GM19372 (cell line): Measurements from ENCODE around the gene TUBAL3.
A peak's percentile ranks its signal among the peaks of the same experiment; 100 is the strongest.
"Not testable (repeated sequence)": the region's sequence is repeated elsewhere in the genome, so short reads cannot be mapped to it uniquely, and the experiment has no call there.

Source experiments
- ATAC-seq: cut with Tn5 transposase; IDR thresholded peaks from one replicate; pipeline ENCODE4 v1.9.1; 2021; ENCODE audit warnings: mild to moderate bottlenecking, low read depth, moderate library complexity; ENCODE audit not compliant: unreplicated experiment

Gene TUBAL3

GRCh38 chr10:5428133-5428532, 23.5 kb upstream of the TUBAL3 start:
- no peak for ATAC-seq

GRCh38 chr10:5424751-5425150, 20.1 kb upstream of the TUBAL3 start:
- ATAC-seq: no peak

GRCh38 chr10:5423771-5424170, 19.1 kb upstream of the TUBAL3 start:
- no peak for ATAC-seq

DNA sequence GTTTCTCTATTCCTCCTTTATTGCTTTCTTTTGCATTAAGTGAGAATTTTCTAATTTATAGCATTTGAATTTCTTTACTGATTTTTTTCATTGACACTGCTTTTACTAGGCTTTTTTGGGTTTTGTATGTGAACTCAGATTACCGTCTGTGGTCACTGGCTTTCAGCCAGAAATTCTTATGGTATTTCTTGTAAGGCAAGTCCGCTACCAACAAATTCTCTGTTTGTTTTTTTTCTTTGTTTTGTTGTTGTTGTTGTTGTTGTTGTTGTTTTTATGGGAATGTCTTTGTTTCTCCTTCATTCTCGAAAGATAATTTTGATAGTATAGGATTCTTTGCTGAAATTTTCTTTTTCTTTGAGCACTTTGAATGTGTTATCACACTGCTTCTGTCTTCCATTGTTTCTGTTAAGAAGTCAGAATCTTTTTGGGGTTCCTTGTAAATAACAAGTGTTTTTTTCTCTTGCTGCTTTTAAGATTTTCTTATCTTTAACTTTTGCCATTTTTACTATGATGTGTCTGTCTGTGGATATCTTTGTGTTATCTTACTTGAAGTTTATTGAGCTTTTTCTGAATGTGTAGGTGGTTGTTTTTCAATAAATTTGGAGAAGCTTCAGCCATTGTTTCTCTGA, 15.0 kb upstream of the TUBAL3 start:
- no peak for ATAC-seq

- no peak for ATAC-seq
These were observed 14.0 kb upstream of the TUBAL3 start for GRCh38 chr10:5418584-5418983.

- no peak for ATAC-seq
These were observed 12.4 kb upstream of the TUBAL3 start for GRCh38 chr10:5416981-5417380.

DNA sequence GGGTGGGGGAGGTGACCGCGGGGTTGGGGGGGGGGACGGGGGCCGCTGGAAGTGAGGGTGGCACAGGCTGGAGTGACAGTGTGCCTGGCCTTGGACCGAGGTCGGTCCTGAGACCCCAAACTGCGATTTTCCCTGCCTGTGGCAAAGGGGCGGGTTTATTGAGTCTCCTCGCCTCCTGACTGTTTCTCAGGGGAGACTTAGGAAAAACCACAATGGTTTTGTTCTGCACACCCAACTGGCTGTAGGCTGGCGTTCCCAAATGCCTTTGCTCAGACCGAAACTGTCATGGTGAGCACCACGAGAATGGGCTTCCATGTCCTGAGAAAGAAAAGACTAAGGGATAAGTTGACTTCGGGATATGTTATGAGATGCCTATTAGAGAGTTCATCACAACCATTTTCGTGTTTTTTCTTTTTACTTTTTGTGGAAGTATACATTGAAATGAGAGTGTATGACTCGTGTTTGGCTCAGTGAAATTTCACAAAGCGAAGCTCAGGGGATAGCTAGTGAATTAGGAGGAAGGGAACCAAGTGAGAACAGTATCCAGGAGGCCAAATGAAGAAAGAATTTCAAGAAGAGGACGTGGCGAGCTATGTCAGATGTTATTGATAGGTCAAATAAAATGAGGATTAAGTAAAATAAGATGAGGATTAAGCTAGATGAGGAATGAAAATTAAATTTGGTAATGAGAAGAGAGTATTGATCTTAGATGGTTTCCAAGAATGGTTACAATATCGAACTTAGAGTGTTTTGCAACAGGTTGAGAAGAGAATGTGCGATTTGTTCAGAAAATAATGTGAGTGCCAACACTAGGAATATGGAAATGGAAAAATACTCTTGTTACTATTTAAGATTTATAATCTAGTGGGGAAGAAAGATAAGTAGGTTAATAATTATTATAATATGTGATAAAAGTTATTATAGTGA, 8.6 kb upstream of the TUBAL3 start:
- no peak for ATAC-seq

GRCh38 chr10:5412277-5412941, 7.8 kb upstream of the TUBAL3 start, which contains the start of gene NET1:
Gene NET1 (plus strand): TSS chr10:5412557. CDS start chr10:5412693, 136 bp downstream.
- ATAC-seq: peak; percentile 96

DNA sequence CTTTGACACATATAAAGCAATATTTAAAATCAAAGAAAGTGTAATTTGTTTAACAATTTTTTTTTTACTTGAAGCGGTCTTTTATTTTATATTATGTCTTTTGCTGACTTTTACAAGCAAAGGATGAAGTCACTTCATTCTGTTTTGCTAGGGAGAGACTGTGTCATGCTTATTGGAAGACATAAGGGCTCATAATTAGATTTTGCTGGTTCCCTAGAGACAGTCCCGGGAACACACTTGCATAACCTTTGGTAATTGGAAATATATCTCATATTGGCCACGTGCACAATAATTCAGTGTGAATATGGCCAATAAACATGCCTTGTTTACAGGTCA, 7.3 kb upstream of the TUBAL3 start:
- ATAC-seq: no peak

- not testable (repeated sequence) for ATAC-seq
These were observed 6.2 kb upstream of the TUBAL3 start for GRCh38 chr10:5410787-5411186.

GRCh38 chr10:5406918-5407317, 2.3 kb upstream of the TUBAL3 start:
- ATAC-seq: no peak

- no peak for ATAC-seq
These were observed 1.8 kb downstream of the TUBAL3 start for GRCh38 chr10:5402798-5403197.

DNA sequence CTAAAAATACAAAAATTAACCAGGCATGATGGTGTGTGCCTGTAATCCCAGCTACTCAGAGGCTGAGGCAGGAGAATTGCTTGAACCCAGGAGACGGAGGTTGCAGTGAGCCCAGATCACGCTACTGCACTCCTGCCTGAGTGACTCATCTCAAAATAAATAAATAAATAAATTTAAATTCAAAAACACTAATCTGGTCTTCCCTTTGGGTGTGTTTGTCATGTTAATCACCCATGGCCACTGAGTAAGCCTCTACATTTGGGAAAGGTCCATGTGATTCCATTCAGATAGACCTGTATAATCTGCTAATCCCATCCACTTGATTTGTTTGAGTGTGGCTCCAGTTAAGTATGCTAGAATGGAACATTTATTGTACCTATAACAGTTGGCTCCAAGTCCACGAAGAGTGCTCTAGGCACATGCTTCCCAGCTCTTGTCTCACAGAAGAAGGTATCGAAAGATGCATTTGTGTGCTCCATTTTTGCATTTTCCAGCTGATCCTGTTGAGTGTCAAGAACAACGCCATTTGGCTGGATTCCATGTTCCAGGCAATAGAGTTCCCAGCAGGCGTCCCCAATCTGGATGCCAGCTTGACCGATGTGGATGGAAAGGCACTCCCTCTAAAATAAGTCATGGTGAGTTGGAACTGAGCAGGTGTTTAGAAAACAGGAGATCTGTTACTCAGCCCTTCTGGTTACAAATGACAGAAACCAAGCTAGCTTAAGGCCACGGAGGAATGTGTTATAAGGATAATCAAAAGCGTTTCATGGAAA, 4.0 kb downstream of the TUBAL3 start:
- ATAC-seq: no peak

DNA sequence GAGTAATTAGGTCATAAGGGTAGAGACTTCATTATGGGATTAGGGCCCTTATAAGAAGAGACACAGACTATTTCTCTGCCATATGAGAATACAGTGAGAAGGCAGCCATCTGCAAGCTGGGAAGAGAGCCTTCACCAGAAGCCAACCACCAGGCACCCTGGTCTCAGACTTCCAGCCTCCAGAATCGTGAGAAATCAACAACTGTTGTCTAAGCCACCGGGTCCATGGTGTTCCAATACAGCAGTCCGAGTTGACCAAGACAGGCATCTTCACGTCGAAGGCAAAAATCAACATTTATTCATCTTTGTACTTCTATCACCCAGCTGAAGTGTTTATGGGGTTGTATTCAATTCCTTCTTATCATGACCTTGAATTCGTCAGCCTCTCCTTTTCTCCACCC, 5.3 kb downstream of the TUBAL3 start:
- no peak for ATAC-seq

DNA sequence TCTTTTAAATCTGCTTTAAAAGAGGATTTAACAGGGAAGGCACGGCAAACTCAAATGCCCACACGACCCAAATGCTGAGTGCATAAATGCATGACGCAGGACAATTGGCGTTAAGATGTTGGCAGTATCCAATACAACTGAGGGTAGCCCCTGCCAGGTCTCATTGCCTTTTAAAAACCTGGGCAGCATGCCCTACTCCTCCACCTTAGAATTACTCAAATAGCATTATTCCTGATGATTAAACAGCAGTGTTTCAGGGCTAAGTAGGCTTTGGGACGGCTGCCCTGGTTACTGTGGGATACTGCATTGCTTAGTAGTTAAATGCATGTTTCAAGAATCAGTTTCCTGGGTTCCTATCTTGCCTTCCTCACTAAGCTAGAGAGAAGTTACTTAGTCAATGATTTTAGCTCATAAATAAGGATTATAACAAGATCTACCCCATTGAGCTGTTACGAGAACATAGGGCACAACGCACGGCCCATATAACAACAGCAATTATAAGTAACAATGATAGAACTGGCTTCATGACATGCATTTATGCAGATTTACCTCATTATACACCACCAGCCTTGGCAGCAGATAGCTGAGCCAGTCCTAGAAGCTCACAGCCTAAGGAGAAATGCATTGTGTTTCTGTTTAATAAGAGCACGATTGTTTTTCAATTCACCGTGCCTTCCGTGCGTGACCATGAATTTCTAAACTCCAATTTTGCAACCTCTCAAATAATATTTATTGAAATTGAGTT, 7.9 kb downstream of the TUBAL3 start:
- ATAC-seq: no peak

- ATAC-seq: no peak
These were observed 9.5 kb downstream of the TUBAL3 start for GRCh38 chr10:5395168-5395567.

DNA sequence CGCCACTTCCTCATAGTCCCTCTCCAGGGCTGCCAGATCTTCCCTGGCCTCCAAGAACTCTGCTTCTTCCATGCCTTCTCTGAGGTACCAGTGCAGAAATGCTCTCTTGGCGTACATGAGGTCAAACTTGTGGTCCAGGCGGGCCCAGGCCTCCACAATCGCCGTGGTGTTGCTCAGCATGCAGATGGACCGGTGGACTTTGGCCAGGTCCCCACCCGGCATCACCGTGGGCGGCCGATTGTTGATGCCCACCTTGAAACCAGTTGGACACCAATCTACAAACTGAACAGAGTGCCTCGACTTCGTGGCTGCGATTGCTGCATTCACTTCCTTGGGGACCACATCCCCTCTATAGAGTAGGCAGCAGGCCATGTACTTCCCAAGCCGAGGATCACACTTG, 11.1 kb downstream of the TUBAL3 start:
- no peak for ATAC-seq

DNA sequence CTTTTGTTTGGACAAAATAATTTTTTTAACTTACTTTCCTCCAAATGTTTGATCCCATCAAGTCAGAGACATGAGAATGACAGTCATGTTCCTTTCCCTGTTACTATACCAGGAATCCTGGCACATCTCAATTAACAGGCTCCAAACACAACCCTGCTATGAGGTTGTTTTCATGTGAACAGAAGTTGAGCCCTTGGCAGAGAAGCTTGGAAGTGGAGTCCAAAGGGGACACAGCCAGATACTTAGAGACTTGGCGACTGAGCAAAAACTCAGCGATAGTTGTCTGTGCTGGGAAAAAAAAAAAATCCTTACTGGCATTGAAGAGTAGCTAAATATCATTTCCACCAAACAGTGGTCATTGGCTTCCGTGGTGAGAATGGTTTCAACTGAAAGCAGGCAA, 12.8 kb downstream of the TUBAL3 start:
- ATAC-seq: no peak

- ATAC-seq: no peak
These were observed 13.9 kb downstream of the TUBAL3 start for GRCh38 chr10:5390607-5391205.

GRCh38 chr10:5387169-5387568, 17.5 kb downstream of the TUBAL3 start:
- no peak for ATAC-seq
